Activated T-helper 9 cell treated with anti-CD3 and anti-CD28 coated beads, Interleukin-2, amount 50 U/mL, for 16 hours (primary cell): ENCODE data around the gene CFL2.

Source experiments
- DNase-seq: peaks from one replicate; pipeline ENCODE4 v3.0.0-alpha.2; 2020; ENCODE audit warnings: low read depth

Gene CFL2

GRCh38 chr14:34676516-34677211 lies 37.7 kb downstream of the CFL2 start:
- no peak for DNase-seq

- DNase-seq = no peak
Observed at GRCh38 chr14:34673702-34674101, 40.7 kb downstream of the CFL2 start.

- no peak for DNase-seq
Observed at GRCh38 chr14:34671716-34672115, 42.7 kb downstream of the CFL2 start.

GRCh38 chr14:34668111-34668510 lies 46.3 kb downstream of the CFL2 start:
- DNase-seq = no peak

GRCh38 chr14:34667007-34667406 lies 47.4 kb downstream of the CFL2 start:
- no peak for DNase-seq

GRCh38 chr14:34665785-34666435 lies 48.5 kb downstream of the CFL2 start:
- DNase-seq = no peak

GRCh38 chr14:34662561-34663088 lies 51.8 kb downstream of the CFL2 start:
- no peak for DNase-seq

- DNase-seq = no peak
Observed at GRCh38 chr14:34660796-34661195, 53.6 kb downstream of the CFL2 start.
